GM12878 (cell line): ENCODE measurements around the gene PRR18. TPM values are rescaled to one million over a fixed set of nuclear protein-coding genes. Genes with fewer than 3 reads are reported as not detected.

Source experiments
- ATAC-seq: fragments of 200-7000 bp; cut with Tn5 transposase; 3 replicates; pipeline ENCODE4 v1.9.1; 2020; ENCODE audit warnings: mild to moderate bottlenecking, moderate library complexity
- BruUV-seq: library from RNA; stranded (reverse); fragments of 400-500 nt; replicated peaks from 2 replicates; lab custom pipeline; 2021; lab: Mats Ljungman, UMichigan
- CTCF ChIA-PET: fragments of 300-600 bp; sonication (Branson Sonifier 250); formaldehyde crosslinking; extraction: SDS; loops from one replicate; lab custom pipeline; 2021; ENCODE audit warnings: inconsistent platforms; lab: Yijun Ruan, JAX
- POLR2A ChIA-PET: fragments of 350-600 bp; formaldehyde crosslinking; extraction: SDS; loops from one replicate; lab custom pipeline; 2021; ENCODE audit warnings: inconsistent platforms; lab: Charles Lee
- RAD21 ChIA-PET: fragments of 300-600 bp; sonication (Branson Sonifier 250); formaldehyde crosslinking; loops from one replicate; lab custom pipeline; 2023; ENCODE audit warnings: antibody characterized with exemption; ENCODE audit not compliant: unreplicated experiment; lab: Charles Lee
- SMC1A ChIA-PET: fragments of 300-600 bp; sonication (Branson Sonifier 250); formaldehyde crosslinking; loops from one replicate; lab custom pipeline; 2023; ENCODE audit not compliant: unreplicated experiment, uncharacterized antibody; lab: Charles Lee
- DNase-seq: peaks from one replicate; pipeline ENCODE4 v3.0.0-alpha.2; 2011; ENCODE audit warnings: low read depth, low spot score
- FAIRE-seq: peaks from 3 replicates; lab custom pipeline; 2011; peaks lifted over from hg19 to GRCh38; lab: Jason Lieb, UNC
- H2AFZ ChIP-seq: 2 replicates; pipeline ENCODE4 v1.6.0; 2011; ENCODE audit warnings: low read depth, low read length, control low read depth; ENCODE audit not compliant: control insufficient read depth
- H3K27ac ChIP-seq: 2 replicates; pipeline ENCODE4 v1.5.1; 2011; ENCODE audit warnings: control low read depth; ENCODE audit not compliant: control insufficient read depth, insufficient read depth
- H3K27me3 ChIP-seq, 2 experiments: replicated peaks in 1 of 2; 2 replicates each; pipeline versions ENCODE4 v1.6.0 to v1.6.1; 2011; ENCODE audit warnings: low read length in 1 of 2; ENCODE audit not compliant: control insufficient read depth in 2 of 2, insufficient read depth in 2 of 2
- H3K36me3 ChIP-seq, 2 experiments: 2 replicates each; pipeline ENCODE4 v1.5.1; 2011; ENCODE audit warnings: low read length in 1 of 2; ENCODE audit not compliant: control insufficient read depth in 2 of 2, insufficient read depth in 2 of 2
- H3K4me1 ChIP-seq: 2 replicates; pipeline ENCODE4 v1.6.1; 2011; ENCODE audit warnings: mild to moderate bottlenecking, low read length, moderate library complexity, mixed read lengths; ENCODE audit not compliant: control insufficient read depth, insufficient read depth
- H3K4me2 ChIP-seq: 2 replicates; pipeline ENCODE4 v1.6.0; 2011; ENCODE audit warnings: control low read depth; ENCODE audit not compliant: control insufficient read depth, insufficient read depth
- H3K4me3 ChIP-seq: fragments of 200-600 bp; sonication (generic); 2 replicates; pipeline ENCODE4 v1.5.1; 2016
- H3K79me2 ChIP-seq: 2 replicates; pipeline ENCODE4 v1.6.0; 2011; ENCODE audit warnings: low read length; ENCODE audit not compliant: control insufficient read depth, insufficient read depth
- H3K9ac ChIP-seq: 2 replicates; pipeline ENCODE4 v1.8.0; 2011; ENCODE audit warnings: low read length, control low read depth, mixed read lengths; ENCODE audit not compliant: control insufficient read depth, insufficient read depth
- H3K9me3 ChIP-seq: replicated peaks from 3 replicates; pipeline ENCODE4 v1.5.1; 2011; ENCODE audit warnings: mild to moderate bottlenecking, low read length; ENCODE audit not compliant: control insufficient read depth, insufficient read depth
- H4K20me1 ChIP-seq: 2 replicates; pipeline ENCODE4 v1.6.0; 2011; ENCODE audit not compliant: control insufficient read depth, insufficient read depth
- ASH2L ChIP-seq: fragments of 300-600, 200-600 bp; sonication (generic); IDR thresholded peaks from 2 replicates; pipeline ENCODE4 v1.6.1; 2017; ENCODE audit warnings: low read depth, mild to moderate bottlenecking, borderline replicate concordance
- ATF3 ChIP-seq: IDR thresholded peaks from 2 replicates; pipeline ENCODE4 v1.6.1; 2011; ENCODE audit warnings: low read depth, mild to moderate bottlenecking, low read length, moderate library complexity, borderline replicate concordance; ENCODE audit errors: extremely low read depth
- E4F1 ChIP-seq: fragments of 450-650 bp; IDR thresholded peaks from 2 replicates; pipeline ENCODE4 v1.6.1; 2018; ENCODE audit warnings: borderline replicate concordance, mild to moderate bottlenecking; ENCODE audit not compliant: partially characterized antibody
- FOXM1 ChIP-seq: IDR thresholded peaks from 2 replicates; pipeline ENCODE4 v1.6.1; 2012; ENCODE audit warnings: low read depth, mild to moderate bottlenecking, inconsistent platforms, low read length, moderate library complexity
- JUND ChIP-seq: IDR thresholded peaks from 2 replicates; pipeline ENCODE4 v1.6.1; 2012; ENCODE audit warnings: low read depth, mild to moderate bottlenecking, low read length, improper control_type of control experiment, moderate library complexity
- MEF2A ChIP-seq: IDR thresholded peaks from 2 replicates; pipeline ENCODE4 v1.6.1; 2011; ENCODE audit warnings: low read depth, mild to moderate bottlenecking, low read length, moderate library complexity; ENCODE audit not compliant: insufficient read depth
- NFIC ChIP-seq: IDR thresholded peaks from 2 replicates; pipeline ENCODE4 v1.6.1; 2012; ENCODE audit warnings: low read depth, mild to moderate bottlenecking, inconsistent platforms, low read length, moderate library complexity
- NR2C1 ChIP-seq: fragments of 450-650 bp; IDR thresholded peaks from 2 replicates; pipeline ENCODE4 v1.6.1; 2017; ENCODE audit warnings: antibody characterized with exemption, mild to moderate bottlenecking, moderate library complexity
- NR2F1 ChIP-seq: fragments of 450-650 bp; conservative IDR thresholded peaks from 2 replicates; pipeline ENCODE4 v1.6.1; 2017; ENCODE audit warnings: mild to moderate bottlenecking
- POLR2A ChIP-seq: IDR thresholded peaks from 2 replicates; pipeline ENCODE4 v1.6.1; 2011; ENCODE audit warnings: low read depth, mild to moderate bottlenecking, low read length
- POLR2AphosphoS2 ChIP-seq: IDR thresholded peaks from 2 replicates; pipeline ENCODE4 v1.6.1; 2011; ENCODE audit warnings: low read depth, mild to moderate bottlenecking, low read length, improper control_type of control experiment, moderate library complexity
- RB1 ChIP-seq: fragments of 450-650 bp; formaldehyde crosslinking; IDR thresholded peaks from 2 replicates; pipeline ENCODE4 v1.6.1; 2017; ENCODE audit warnings: mild to moderate bottlenecking, borderline replicate concordance
- RBBP5 ChIP-seq: fragments of 200-600 bp; sonication (generic); conservative IDR thresholded peaks from 2 replicates; pipeline ENCODE4 v1.6.1; 2016
- SIX5 ChIP-seq: IDR thresholded peaks from 2 replicates; pipeline ENCODE4 v1.6.1; 2011; ENCODE audit warnings: mild to moderate bottlenecking, low read depth, low read length, moderate library complexity; ENCODE audit not compliant: severe bottlenecking
- TAF1 ChIP-seq: IDR thresholded peaks from 2 replicates; pipeline ENCODE4 v1.6.1; 2011; ENCODE audit warnings: mild to moderate bottlenecking, low read depth, low read length, borderline replicate concordance
- WGBS: methylation state at CpG from one replicate; pipeline ENCODE4 v1.1.6; 2016; ENCODE audit warnings: low lambda C conversion rate; ENCODE audit not compliant: insufficient replicate concordance, insufficient coverage; ENCODE audit errors: missing lambda C conversion rate; 5-methylcytosine and 5-hydroxymethylcytosine counted together
- in situ Hi-C: fragments of 300-500 bp; cut with MboI; formaldehyde crosslinking; loops from 9 replicates; pipeline ENCODE4 v1.14.3; 2018; ENCODE audit warnings: mixed read lengths
- intact Hi-C: fragments of 100-400 bp; cut with micrococcal nuclease; formaldehyde crosslinking; loops from one replicate; pipeline ENCODE4 v1.14.2; 2022; ENCODE audit not compliant: unreplicated experiment
- polyA plus RNA-seq, 11 experiments: library from polyadenylated mRNA; depleted of rRNA in 4 of 11; unstranded in 6 of 11; stranded (reverse) in 5 of 11; fragments of >200 nt; fragmentation: Nextera tagmentation in 4 of 11; fragmentation: Illumina TruSeq in 1 of 11; extraction: Ambion mirVana in 4 of 11; extraction: Trizol in 1 of 11; gene quantifications; 1 replicate in 1 of 11; 2 replicates in 10 of 11; pipeline versions ENCODE4 v1.2.1 to v1.2.3, GENCODE V29; 2011 to 2016; ENCODE audit warnings: inconsistent platforms in 2 of 11, missing spikeins in 2 of 11, low read depth in 1 of 11
- total RNA-seq, 4 experiments: library from RNA; depleted of rRNA in 3 of 4; stranded (reverse); fragments of >200 nt in 3 of 4; fragmentation: Illumina TruSeq in 1 of 4; extraction: Trizol in 1 of 4; gene quantifications; 2 replicates each; pipeline versions ENCODE4 v1.2.1 to v1.2.3, GENCODE V29; 2013 to 2021
- TF ChIP-seq, protein P1 (sequence below): IDR thresholded peaks from 2 replicates; pipeline ENCODE4 v1.6.1; 2011; ENCODE audit warnings: mild to moderate bottlenecking, low read depth, low read length, moderate library complexity; ENCODE audit not compliant: insufficient replicate concordance

PRR18 gene
- total and polyA plus RNA-seq, 10 of the 15 experiments (the other 5 are each of a cell fraction or from before 2014, with no cell fraction given): 0.13 to 8.2 (median 1.6) TPM

DNA sequence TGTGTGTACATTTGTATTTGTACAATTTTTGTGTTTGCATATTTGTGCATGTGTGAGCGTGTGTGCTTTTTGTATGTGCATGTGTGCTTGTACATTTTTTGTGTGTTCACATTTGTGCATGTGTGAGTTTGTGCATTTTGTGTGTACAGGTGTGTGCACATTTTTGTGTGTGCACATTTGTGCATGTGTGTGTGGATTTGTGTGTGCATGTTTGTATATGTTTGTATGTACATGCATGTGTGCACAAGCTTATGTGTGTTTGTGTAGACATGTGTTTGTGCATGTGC lies 28.9 kb downstream of the PRR18 start:
- CTCF ChIA-PET: interaction anchor here (3.4 to 3.9 kb wide), 2 partner anchors 31 to 121 kb away, joined by 33 to 58 read pairs; partner anchors contain the start of gene PRR18
- H3K4me3 ChIP-seq: no peak overlapping the region
- peak overlapping the region; percentile 37 for H2AFZ ChIP-seq
- H3K36me3 ChIP-seq: no peaks in the 10 kb centered on the region
- H3K4me1 ChIP-seq: peaks cover 38% of the 10 kb centered on the region
- ATAC-seq (no peak), DNase-seq (no peak), FAIRE-seq (no peak)
- H3K27ac ChIP-seq: no peak overlapping the region
- 67% methylated on average over 1 of the region's 1 CpG for WGBS
- RAD21 ChIA-PET: interaction anchor here (1.2 to 3.3 kb wide), 3 partner anchors 29 to 48 kb away, joined by 4 to 21 read pairs (median 5); partner anchors contain the start of gene PRR18
- H3K9me3 ChIP-seq: no peaks in the 10 kb centered on the region; the same call in 2 of the 3 replicates
- POLR2A ChIA-PET: interaction anchor here (0.6 to 1.1 kb wide), 3 partner anchors 23 to 1463 kb away, joined by 3 read pairs; no protein-coding TSS in a partner anchor
- H4K20me1 ChIP-seq: no peaks in the 10 kb centered on the region
- no peak overlapping the region for H3K4me2 ChIP-seq
- SMC1A ChIA-PET: interaction anchor here (1.4 to 3.8 kb wide), 3 partner anchors 26 to 121 kb away, joined by 3 to 29 read pairs (median 24); partner anchors contain the start of gene PRR18
- TF ChIP-seq RB1 (no peak), ATF3 (no peak), MEF2A (no peak), NR2F1 (no peak), POLR2A (no peak), NR2C1 (no peak), SIX5 (no peak), E4F1 (no peak), RBBP5 (no peak), NFIC (no peak), FOXM1 (no peak), ASH2L (no peak), JUND (no peak), POLR2AphosphoS2 (no peak), TAF1 (no peak)
- TF ChIP-seq, protein P1, sequence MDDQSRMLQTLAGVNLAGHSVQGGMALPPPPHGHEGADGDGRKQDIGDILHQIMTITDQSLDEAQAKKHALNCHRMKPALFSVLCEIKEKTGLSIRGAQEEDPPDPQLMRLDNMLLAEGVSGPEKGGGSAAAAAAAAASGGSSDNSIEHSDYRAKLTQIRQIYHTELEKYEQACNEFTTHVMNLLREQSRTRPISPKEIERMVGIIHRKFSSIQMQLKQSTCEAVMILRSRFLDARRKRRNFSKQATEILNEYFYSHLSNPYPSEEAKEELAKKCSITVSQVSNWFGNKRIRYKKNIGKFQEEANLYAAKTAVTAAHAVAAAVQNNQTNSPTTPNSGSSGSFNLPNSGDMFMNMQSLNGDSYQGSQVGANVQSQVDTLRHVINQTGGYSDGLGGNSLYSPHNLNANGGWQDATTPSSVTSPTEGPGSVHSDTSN: no peak
- H3K79me2 ChIP-seq: no peaks in the 10 kb centered on the region
- no peaks in the 10 kb centered on the region for H3K27me3 ChIP-seq
- H3K9ac ChIP-seq: no peak overlapping the region
- no TSS peak for BruUV-seq
- in situ Hi-C loops (loop anchor here (5.0 kb wide), 2 partner anchors 33 to 108 kb away; no protein-coding TSS in a partner anchor), intact Hi-C loops (loop anchor here (2.0 to 10.0 kb wide), 3 partner anchors 53 to 395 kb away; partner anchors contain the start of gene SFT2D1)
